Measurements from ENCODE around the gene NR1D1.

Gene NR1D1

GRCh38 chr17:40062329-40063186, 37.8 kb downstream of the NR1D1 start, which contains the start of gene THRA:
Gene THRA (plus strand): TSS chr17:40062965. CDS start chr17:40074489, 11,524 bp downstream.
- no peaks in the 10 kb centered on the region for H3K9me3 ChIP-seq (ENCODE audit: insufficient read depth, low read length)
- H3K36me3 ChIP-seq (ENCODE audit: insufficient read depth, insufficient read length, low read length): no peaks in the 10 kb centered on the region
- TF ChIP-seq SUZ12 (IDR thresholded peaks at IDR 0.05; ENCODE audit: extremely low read depth, insufficient read depth, insufficient read length) (no peak), YY1 (IDR thresholded peaks at IDR 0.05; ENCODE audit: insufficient read depth, insufficient read length) (no peak), ZNF274 (IDR thresholded peaks at IDR 0.05; ENCODE audit: low read depth, low read length) (no peak)
- peak within 1 kb of the TSS; percentile 73 for H3K4me3 ChIP-seq (ENCODE audit: insufficient read length, low read depth)
- H3K27me3 ChIP-seq (ENCODE audit: insufficient read depth, insufficient read length): peaks cover 7% of the 10 kb centered on the region
- DNase-seq (ENCODE audit: low read depth, low spot score): no peak
- peaks cover 30% of the 10 kb centered on the region for H3K4me1 ChIP-seq (ENCODE audit: insufficient read depth, insufficient read length)
- H3K9ac ChIP-seq (ENCODE audit: insufficient read length, low read depth): peak within 1 kb of the TSS; percentile 91

- peaks cover 27% of the 10 kb centered on the region for H3K4me1 ChIP-seq (ENCODE audit: insufficient read depth, insufficient read length)
- TF ChIP-seq ZNF274 (IDR thresholded peaks at IDR 0.05; ENCODE audit: low read depth, low read length) (no peak), SUZ12 (IDR thresholded peaks at IDR 0.05; ENCODE audit: extremely low read depth, insufficient read depth, insufficient read length) (no peak), YY1 (IDR thresholded peaks at IDR 0.05; ENCODE audit: insufficient read depth, insufficient read length) (no peak)
- H3K4me3 ChIP-seq (ENCODE audit: insufficient read length, low read depth): peak overlapping the region; percentile 13
- H3K9ac ChIP-seq (ENCODE audit: insufficient read length, low read depth): no peak overlapping the region
- peaks cover 7% of the 10 kb centered on the region for H3K27me3 ChIP-seq (ENCODE audit: insufficient read depth, insufficient read length)
- DNase-seq (ENCODE audit: low read depth, low spot score): no peak
- H3K9me3 ChIP-seq (ENCODE audit: insufficient read depth, low read length): no peaks in the 10 kb centered on the region
- no peaks in the 10 kb centered on the region for H3K36me3 ChIP-seq (ENCODE audit: insufficient read depth, insufficient read length, low read length)
Observed at GRCh38 chr17:40061609-40062038, 38.8 kb downstream of the NR1D1 start.

DNA sequence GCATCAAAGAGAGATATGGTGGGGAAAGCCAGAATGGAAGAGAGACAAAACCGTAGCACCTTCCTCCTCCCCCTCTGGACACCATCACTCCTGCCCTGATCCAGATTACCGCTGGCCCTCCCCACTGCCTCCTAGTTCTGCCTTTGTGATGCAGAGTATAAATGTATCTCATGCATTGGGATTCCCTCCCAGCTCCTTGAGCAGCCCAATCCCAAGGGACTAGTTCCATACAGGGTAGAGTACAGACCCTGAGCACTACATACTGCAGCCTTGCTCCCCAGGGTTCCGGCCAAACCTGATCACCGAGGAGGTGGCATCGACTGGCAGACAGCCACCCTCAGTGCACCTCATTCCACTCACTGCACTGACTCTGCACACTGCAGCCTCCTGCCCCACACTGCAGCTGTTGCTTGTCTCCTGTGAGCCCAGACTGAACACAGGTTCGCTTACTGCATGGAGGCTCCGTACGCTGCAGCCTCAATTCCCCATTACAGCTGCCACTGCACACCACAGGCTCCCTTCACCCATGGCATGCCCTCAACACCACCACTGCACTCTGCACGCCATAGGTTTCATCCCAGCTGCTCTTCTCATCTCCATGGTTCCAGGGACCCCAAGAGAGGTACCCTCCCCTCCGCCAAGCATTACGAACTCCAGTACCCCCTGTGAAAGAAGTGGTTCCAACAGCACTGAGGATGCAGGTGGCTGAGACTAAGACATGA, 39.3 kb downstream of the NR1D1 start:
- DNase-seq (ENCODE audit: low read depth, low spot score): no peak
- Histone ChIP-seq H3K9ac (ENCODE audit: insufficient read length, low read depth) (no peak overlapping the region), H3K9me3 (ENCODE audit: insufficient read depth, low read length) (no peaks in the 10 kb centered on the region), H3K27me3 (ENCODE audit: insufficient read depth, insufficient read length) (peaks cover 7% of the 10 kb centered on the region), H3K36me3 (ENCODE audit: insufficient read depth, insufficient read length, low read length) (no peaks in the 10 kb centered on the region), H3K4me1 (ENCODE audit: insufficient read depth, insufficient read length) (peaks cover 27% of the 10 kb centered on the region), H3K4me3 (ENCODE audit: insufficient read length, low read depth) (no peak overlapping the region)
- TF ChIP-seq ZNF274 (IDR thresholded peaks at IDR 0.05; ENCODE audit: low read depth, low read length) (no peak), YY1 (IDR thresholded peaks at IDR 0.05; ENCODE audit: insufficient read depth, insufficient read length) (no peak), SUZ12 (IDR thresholded peaks at IDR 0.05; ENCODE audit: extremely low read depth, insufficient read depth, insufficient read length) (no peak)

DNA sequence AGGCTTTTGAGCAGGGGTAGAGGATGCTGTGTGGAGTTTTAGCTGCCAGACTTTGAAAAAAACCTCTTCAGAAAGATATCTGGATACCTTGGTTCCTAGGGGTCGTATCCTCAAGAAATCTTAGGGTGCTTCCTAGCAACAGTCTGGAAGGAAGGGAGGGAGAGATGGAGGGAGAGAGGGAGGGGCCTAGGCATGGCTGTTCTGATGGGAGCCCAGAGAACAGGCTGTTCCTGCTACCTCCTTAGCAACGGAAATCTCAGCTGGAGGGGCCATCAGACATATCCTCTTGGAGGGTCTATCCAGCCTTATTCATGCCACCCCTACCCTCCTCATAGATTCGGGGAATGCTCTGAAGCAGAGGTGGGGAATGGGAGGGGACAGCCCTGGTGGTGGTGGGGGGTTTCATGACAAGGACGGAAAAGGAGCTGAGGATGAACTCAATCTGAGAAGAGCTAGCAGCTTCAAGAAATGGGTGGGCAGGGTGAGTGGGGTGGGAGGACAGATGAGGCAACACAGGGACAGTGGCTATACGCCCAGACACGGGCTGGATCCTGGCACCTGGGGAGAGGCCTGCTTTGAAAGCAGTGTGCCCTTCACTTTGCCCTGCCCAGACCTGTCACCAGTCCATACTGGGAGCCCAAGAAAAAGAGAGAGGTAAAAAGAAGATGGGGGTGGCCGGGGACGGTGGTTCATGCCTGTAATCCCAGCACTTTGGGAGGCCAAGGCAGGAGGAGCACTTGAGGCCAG, 40.5 kb downstream of the NR1D1 start:
- Histone ChIP-seq H3K4me3 (ENCODE audit: insufficient read length, low read depth) (no peak overlapping the region), H3K4me1 (ENCODE audit: insufficient read depth, insufficient read length) (peaks cover 22% of the 10 kb centered on the region), H3K36me3 (ENCODE audit: insufficient read depth, insufficient read length, low read length) (no peaks in the 10 kb centered on the region), H3K27me3 (ENCODE audit: insufficient read depth, insufficient read length) (peaks cover 7% of the 10 kb centered on the region), H3K9ac (ENCODE audit: insufficient read length, low read depth) (no peak overlapping the region), H3K9me3 (ENCODE audit: insufficient read depth, low read length) (no peaks in the 10 kb centered on the region)
- TF ChIP-seq YY1 (IDR thresholded peaks at IDR 0.05; ENCODE audit: insufficient read depth, insufficient read length) (no peak), SUZ12 (IDR thresholded peaks at IDR 0.05; ENCODE audit: extremely low read depth, insufficient read depth, insufficient read length) (no peak), ZNF274 (IDR thresholded peaks at IDR 0.05; ENCODE audit: low read depth, low read length) (no peak)
- no peak for DNase-seq (ENCODE audit: low read depth, low spot score)

GRCh38 chr17:40058865-40059264, 41.5 kb downstream of the NR1D1 start:
- DNase-seq (ENCODE audit: low read depth, low spot score): no peak
- Histone ChIP-seq H3K4me3 (ENCODE audit: insufficient read length, low read depth) (no peak overlapping the region), H3K4me1 (ENCODE audit: insufficient read depth, insufficient read length) (peaks cover 15% of the 10 kb centered on the region), H3K9ac (ENCODE audit: insufficient read length, low read depth) (no peak overlapping the region), H3K36me3 (ENCODE audit: insufficient read depth, insufficient read length, low read length) (no peaks in the 10 kb centered on the region), H3K27me3 (ENCODE audit: insufficient read depth, insufficient read length) (peaks cover 7% of the 10 kb centered on the region), H3K9me3 (ENCODE audit: insufficient read depth, low read length) (no peaks in the 10 kb centered on the region)
- TF ChIP-seq YY1 (IDR thresholded peaks at IDR 0.05; ENCODE audit: insufficient read depth, insufficient read length) (no peak), ZNF274 (IDR thresholded peaks at IDR 0.05; ENCODE audit: low read depth, low read length) (no peak), SUZ12 (IDR thresholded peaks at IDR 0.05; ENCODE audit: extremely low read depth, insufficient read depth, insufficient read length) (no peak)

GRCh38 chr17:40058186-40058784, 42.1 kb downstream of the NR1D1 start:
- H3K9ac ChIP-seq (ENCODE audit: insufficient read length, low read depth): no peak overlapping the region
- no peak for TF ChIP-seq SUZ12 (IDR thresholded peaks at IDR 0.05; ENCODE audit: extremely low read depth, insufficient read depth, insufficient read length)
- TF ChIP-seq YY1 (IDR thresholded peaks at IDR 0.05; ENCODE audit: insufficient read depth, insufficient read length): no peak
- no peak for TF ChIP-seq ZNF274 (IDR thresholded peaks at IDR 0.05; ENCODE audit: low read depth, low read length)
- no peak for DNase-seq (ENCODE audit: low read depth, low spot score)
- peaks cover 2% of the 10 kb centered on the region for H3K36me3 ChIP-seq (ENCODE audit: insufficient read depth, insufficient read length, low read length)
- peaks cover 7% of the 10 kb centered on the region for H3K27me3 ChIP-seq (ENCODE audit: insufficient read depth, insufficient read length)
- H3K9me3 ChIP-seq (ENCODE audit: insufficient read depth, low read length): no peaks in the 10 kb centered on the region
- H3K4me3 ChIP-seq (ENCODE audit: insufficient read length, low read depth): no peak overlapping the region
- H3K4me1 ChIP-seq (ENCODE audit: insufficient read depth, insufficient read length): peaks cover 14% of the 10 kb centered on the region
